VCaP (cell line): Measurements from ENCODE around the gene STYX.
"Not testable (repeated sequence)": the region's sequence is repeated elsewhere in the genome, so short reads cannot be mapped to it uniquely, and the experiment has no call there.

Experiments used
- H3K27ac ChIP-seq: fragments of 450-650 bp; 2 replicates; pipeline ENCODE4 v1.5.1; 2017
- CTCF ChIP-seq: fragments of 450-650 bp; conservative IDR thresholded peaks from 2 replicates; pipeline ENCODE4 v1.5.1; 2017; ENCODE audit warnings: mild to moderate bottlenecking, moderate library complexity

Gene STYX

GRCh38 chr14:52706724-52707706 lies 23.0 kb upstream of the STYX start, which contains the start of gene PSMC6:
TSS of gene PSMC6 (plus strand) at chr14:52707200. CDS start at chr14:52707220, 20 bp downstream.
- no peak for TF ChIP-seq CTCF
- H3K27ac ChIP-seq, result peak within 1 kb of the TSS; percentile 87

GRCh38 chr14:52711666-52712065 lies 18.3 kb upstream of the STYX start:
- no peak for TF ChIP-seq CTCF
- H3K27ac ChIP-seq, result no peak overlapping the region

DNA sequence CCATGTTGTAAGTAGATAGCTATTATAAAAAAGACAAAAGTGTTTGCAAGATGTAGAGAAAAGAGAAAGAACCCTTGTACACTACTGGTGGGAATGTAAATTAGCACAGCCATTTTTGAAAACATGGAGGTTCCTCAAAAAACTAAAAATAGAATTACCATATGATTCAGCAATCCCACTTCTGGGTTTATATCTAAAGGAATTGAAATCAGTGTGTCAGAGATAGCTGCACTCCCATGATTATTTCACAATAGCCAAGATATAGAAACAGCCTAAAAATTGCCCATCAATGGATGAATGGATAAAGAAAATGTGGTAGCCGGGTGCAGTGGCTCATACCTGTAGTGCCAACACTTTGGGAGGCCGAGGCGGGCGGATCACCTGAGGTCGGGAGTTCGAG lies 13.8 kb upstream of the STYX start:
- no peak for TF ChIP-seq CTCF
- H3K27ac ChIP-seq, result no peak overlapping the region

GRCh38 chr14:52723514-52724359 lies 6.2 kb upstream of the STYX start:
- no peak for TF ChIP-seq CTCF
- no peak overlapping the region for H3K27ac ChIP-seq

- H3K27ac ChIP-seq, result no peak overlapping the region
- no peak for TF ChIP-seq CTCF
These were observed 5.7 kb upstream of the STYX start for GRCh38 chr14:52724360-52724644.

DNA sequence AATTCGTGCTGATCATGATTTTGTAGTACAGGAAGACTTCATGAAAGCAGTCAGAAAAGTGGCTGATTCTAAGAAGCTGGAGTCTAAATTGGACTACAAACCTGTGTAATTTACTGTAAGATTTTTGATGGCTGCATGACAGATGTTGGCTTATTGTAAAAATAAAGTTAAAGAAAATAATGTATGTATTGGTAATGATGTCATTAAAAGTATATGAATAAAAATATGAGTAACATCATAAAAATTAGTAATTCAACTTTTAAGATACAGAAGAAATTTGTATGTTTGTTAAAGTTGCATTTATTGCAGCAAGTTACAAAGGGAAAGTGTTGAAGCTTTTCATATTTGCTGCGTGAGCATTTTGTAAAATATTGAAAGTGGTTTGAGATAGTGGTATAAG lies 2.5 kb upstream of the STYX start:
- H3K27ac ChIP-seq, result not testable (repeated sequence)

DNA sequence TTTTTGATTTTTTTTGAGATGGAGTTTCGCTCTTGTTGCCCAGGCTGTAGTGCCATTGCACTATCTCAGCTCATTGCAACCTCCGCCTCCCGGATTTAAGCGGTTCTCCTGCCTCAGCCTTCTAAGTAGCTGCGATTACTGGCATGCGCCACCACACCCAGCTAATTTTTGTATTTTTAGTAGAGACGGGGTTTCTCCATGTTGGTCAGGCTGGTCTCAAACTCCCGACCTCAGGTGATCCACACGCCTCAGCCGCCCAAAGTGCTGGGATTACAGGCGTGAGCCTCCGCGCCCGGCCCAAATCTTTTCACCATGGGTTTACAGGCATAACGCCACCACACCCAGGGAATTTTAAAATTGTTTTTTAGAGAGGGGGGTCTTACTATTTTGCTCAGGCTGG lies 931 bp upstream of the STYX start:
- peak overlapping the region; percentile 78 for H3K27ac ChIP-seq

- H3K27ac ChIP-seq, result peak overlapping the region; percentile 78
- TF ChIP-seq CTCF, result no peak
These were observed 411 bp upstream of the STYX start for GRCh38 chr14:52729585-52729924.
